Measurements from ENCODE around the gene C20orf204. TPM values are rescaled to one million over a fixed set of nuclear protein-coding genes. Genes with fewer than 3 reads are reported as not detected.
A peak's percentile ranks its signal among the peaks of the same experiment; 100 is the strongest.

The C20orf204 gene
- total and polyA plus RNA-seq, 12 donors, result 0.11 to 0.88 (median 0.45) TPM

- peak; percentile 36 to 80 (median 67) for TF ChIP-seq CTCF (IDR thresholded peaks at IDR 0.05)
- H3K36me3 ChIP-seq, result peaks cover 0 to 48% (median 0%) of the 10 kb centered on the region in 9 donors
- WGBS, 2 donors, result 57 to 63% methylated on average over 14 of the region's 14 CpGs
- H3K4me1 ChIP-seq, result peaks cover 0 to 24% (median 6%) of the 10 kb centered on the region in 9 donors
- no peak overlapping the region for H3K27ac ChIP-seq
- H3K27me3 ChIP-seq, result no peaks in the 10 kb centered on the region
- no peaks in the 10 kb centered on the region for H3K9me3 ChIP-seq
- intact Hi-C loops (cut with DNase I), result loop anchor here in 1 of 10 donors (5.0 kb wide), 1 partner anchor 87 kb away; the partner anchor contains the start of gene PRPF6
- H3K4me3 ChIP-seq, result no peak overlapping the region
- ATAC-seq (peak in 3 of 8 donors; percentile 5 to 23 (median 17)), DNase-seq (no peak)
Observed at GRCh38 chr20:64069614-64070243, 33.7 kb downstream of the C20orf204 start.

- Histone ChIP-seq H3K36me3 (peaks cover 0 to 55% (median 0%) of the 10 kb centered on the region in 9 donors), H3K27me3 (no peaks in the 10 kb centered on the region), H3K4me3 (no peak overlapping the region), H3K4me1 (peaks cover 0 to 19% (median 0%) of the 10 kb centered on the region in 9 donors), H3K9me3 (no peaks in the 10 kb centered on the region), H3K27ac (no peak overlapping the region)
- DNase-seq (no peak), ATAC-seq (no peak)
- intact Hi-C loops (cut with DNase I), result no loop called here
- no peak for TF ChIP-seq CTCF (IDR thresholded peaks at IDR 0.05)
- WGBS, 2 donors, result 95 to 96% methylated on average over 31 of the region's 31 CpGs
Observed at GRCh38 chr20:64070244-64070993, 34.4 kb downstream of the C20orf204 start.

DNA sequence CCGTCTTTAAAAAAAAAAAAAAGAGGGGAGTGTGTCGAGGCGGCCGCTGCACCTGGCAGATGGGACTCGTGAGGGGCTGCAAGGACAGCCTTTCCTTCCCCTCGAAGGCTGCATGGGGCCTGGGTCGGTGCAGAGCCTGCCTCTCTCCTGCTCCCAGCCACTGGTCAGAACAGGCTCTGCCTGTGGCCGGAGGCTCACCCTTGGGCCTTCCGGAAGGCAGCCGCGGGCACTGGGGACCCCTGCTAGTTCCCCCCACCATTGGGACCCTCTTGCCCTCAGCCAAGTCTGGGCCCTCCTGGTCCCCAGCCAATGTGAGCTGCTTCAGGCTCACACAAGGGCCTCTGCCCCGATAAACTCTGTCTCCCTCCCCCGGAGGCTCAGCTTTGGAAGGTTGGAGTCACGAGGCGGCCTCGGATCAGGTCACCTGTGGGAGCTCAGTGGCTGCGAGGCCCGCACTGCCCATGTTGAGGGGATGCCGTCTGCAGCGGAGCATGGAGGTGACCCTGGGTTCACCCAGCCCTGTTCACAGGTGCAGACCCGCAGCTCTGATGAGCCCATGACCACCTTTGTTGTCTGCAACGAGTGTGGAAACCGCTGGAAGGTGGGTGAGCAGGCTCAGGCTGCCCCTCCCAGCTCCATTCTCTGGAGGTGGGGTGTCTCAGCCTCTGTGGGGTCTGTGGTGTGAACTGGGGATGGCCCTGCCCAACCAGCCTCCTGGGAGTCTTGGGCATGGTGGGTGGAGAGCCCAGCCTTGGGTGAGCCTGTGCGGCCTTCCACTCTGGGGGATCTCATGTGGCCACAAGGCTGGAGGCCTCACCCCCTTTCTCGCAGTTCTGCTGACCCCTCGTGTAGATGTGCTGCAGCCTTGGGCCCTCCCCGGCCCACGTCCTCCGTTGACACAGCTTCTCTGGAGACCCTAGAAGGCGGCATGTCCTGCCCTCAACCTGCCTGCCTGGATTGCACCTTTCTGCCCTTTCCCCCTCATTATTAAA lies 35.7 kb downstream of the C20orf204 start:
- ATAC-seq (no peak), DNase-seq (no peak)
- H3K4me3 ChIP-seq, result no peak overlapping the region
- TF ChIP-seq CTCF (IDR thresholded peaks at IDR 0.05), result no peak
- no peaks in the 10 kb centered on the region for H3K27me3 ChIP-seq
- no peaks in the 10 kb centered on the region for H3K9me3 ChIP-seq
- peaks cover 0 to 14% (median 0%) of the 10 kb centered on the region in 9 donors for H3K4me1 ChIP-seq
- H3K36me3 ChIP-seq, result peaks cover 0 to 61% (median 0%) of the 10 kb centered on the region in 9 donors
- WGBS, 2 donors, result 89 to 92% methylated on average over 29 to 30 of the region's 30 CpGs
- intact Hi-C loops (cut with DNase I), result no loop called here
- H3K27ac ChIP-seq, result no peak overlapping the region
